Measurements from ENCODE around the gene SNRNP27.

DNA sequence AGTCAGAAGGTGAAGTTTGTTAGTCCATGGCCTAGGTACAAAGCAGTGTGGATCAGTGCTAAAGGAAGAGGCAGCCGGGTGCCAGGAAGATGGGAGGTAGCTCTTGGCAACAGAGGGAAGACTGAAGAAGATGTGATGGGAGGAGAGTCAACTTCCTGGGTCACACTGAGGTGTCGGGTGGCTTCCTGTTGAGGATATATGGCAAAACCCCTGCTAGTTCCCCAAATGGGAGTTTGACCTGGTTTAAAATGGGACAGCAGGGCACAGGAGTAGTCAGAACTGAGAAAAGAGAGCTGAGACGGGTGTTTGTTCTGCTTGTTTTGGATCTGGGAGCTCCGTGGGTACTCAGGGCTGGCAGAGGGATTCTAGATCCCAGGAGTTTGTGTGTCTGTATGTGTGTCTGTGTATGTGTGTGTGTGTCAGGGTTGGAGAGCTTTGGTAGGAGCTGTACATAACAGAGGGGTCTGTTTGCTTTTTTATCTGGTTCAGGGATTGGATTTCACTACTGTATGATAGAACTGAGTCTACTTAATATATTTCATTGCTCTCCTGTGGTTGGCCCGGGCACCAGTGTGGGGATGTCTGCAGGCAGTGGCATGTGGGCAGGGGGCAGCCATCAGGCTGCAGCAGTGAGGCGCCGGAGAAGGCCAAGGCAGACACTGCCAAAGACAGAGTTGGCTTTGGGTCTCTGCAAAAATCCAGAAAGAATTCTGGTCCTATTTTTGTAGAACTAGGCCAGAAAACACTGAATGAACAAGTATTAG is 38.3 kb downstream of the SNRNP27 start:
- TF ChIP-seq, protein P1, sequence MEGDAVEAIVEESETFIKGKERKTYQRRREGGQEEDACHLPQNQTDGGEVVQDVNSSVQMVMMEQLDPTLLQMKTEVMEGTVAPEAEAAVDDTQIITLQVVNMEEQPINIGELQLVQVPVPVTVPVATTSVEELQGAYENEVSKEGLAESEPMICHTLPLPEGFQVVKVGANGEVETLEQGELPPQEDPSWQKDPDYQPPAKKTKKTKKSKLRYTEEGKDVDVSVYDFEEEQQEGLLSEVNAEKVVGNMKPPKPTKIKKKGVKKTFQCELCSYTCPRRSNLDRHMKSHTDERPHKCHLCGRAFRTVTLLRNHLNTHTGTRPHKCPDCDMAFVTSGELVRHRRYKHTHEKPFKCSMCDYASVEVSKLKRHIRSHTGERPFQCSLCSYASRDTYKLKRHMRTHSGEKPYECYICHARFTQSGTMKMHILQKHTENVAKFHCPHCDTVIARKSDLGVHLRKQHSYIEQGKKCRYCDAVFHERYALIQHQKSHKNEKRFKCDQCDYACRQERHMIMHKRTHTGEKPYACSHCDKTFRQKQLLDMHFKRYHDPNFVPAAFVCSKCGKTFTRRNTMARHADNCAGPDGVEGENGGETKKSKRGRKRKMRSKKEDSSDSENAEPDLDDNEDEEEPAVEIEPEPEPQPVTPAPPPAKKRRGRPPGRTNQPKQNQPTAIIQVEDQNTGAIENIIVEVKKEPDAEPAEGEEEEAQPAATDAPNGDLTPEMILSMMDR (IDR thresholded peaks at IDR 0.05), result no peak
- TF ChIP-seq POLR2A (IDR thresholded peaks at IDR 0.05), result no peak
